DOHH2 (cell line): ENCODE data around the gene CRAMP1.

ENCODE experiments used
- H3F3A ChIP-seq: fragments of 200-600 bp; sonication (generic), shearing (Covaris generic); 2 replicates; pipeline ENCODE4 v1.6.0; 2016; ENCODE audit warnings: antibody characterized with exemption, mild to moderate bottlenecking; ENCODE audit not compliant: control insufficient read depth, insufficient read depth
- H3K27ac ChIP-seq: fragments of 200-600 bp; sonication (generic); 2 replicates; pipeline ENCODE4 v1.5.1; 2014; ENCODE audit warnings: low read depth, mild to moderate bottlenecking, low read length, moderate library complexity
- H3K27me3 ChIP-seq: fragments of 200-600 bp; sonication (generic); 2 replicates; pipeline ENCODE4 v1.6.1; 2014; ENCODE audit warnings: mild to moderate bottlenecking, low read length, mixed read lengths; ENCODE audit not compliant: control insufficient read depth
- H3K36me3 ChIP-seq: fragments of 200-600 bp; sonication (generic); 2 replicates; pipeline ENCODE4 v1.6.1; 2014; ENCODE audit warnings: mild to moderate bottlenecking, low read length, moderate library complexity, mixed read lengths; ENCODE audit not compliant: control insufficient read depth
- H3K4me1 ChIP-seq: fragments of 200-600 bp; sonication (generic); 2 replicates; pipeline ENCODE4 v1.6.1; 2014; ENCODE audit warnings: mild to moderate bottlenecking, low read length, mixed read lengths; ENCODE audit not compliant: control insufficient read depth
- H3K4me2 ChIP-seq: fragments of 200-600 bp; sonication (generic); 2 replicates; pipeline ENCODE4 v1.6.0; 2014; ENCODE audit warnings: mild to moderate bottlenecking, low read length, moderate library complexity
- H3K4me3 ChIP-seq: fragments of 200-600 bp; sonication (generic); 2 replicates; pipeline ENCODE4 v1.5.1; 2014; ENCODE audit warnings: mild to moderate bottlenecking, low read length, mixed read lengths
- H3K79me2 ChIP-seq: fragments of 200-600 bp; sonication (generic); 2 replicates; pipeline ENCODE4 v1.6.1; 2014; ENCODE audit warnings: mild to moderate bottlenecking, low read length, mixed read lengths; ENCODE audit not compliant: control insufficient read depth
- H3K9me2 ChIP-seq: fragments of 200-600 bp; sonication (generic); replicated peaks from 2 replicates; pipeline ENCODE4 v1.6.1; 2014; ENCODE audit warnings: mild to moderate bottlenecking, low read length, mixed read lengths; ENCODE audit not compliant: control insufficient read depth
- H3K9me3 ChIP-seq: fragments of 200-600 bp; sonication (generic); 2 replicates; pipeline ENCODE4 v1.6.1; 2014; ENCODE audit warnings: antibody characterized with exemption, low read length, mixed read lengths; ENCODE audit not compliant: control insufficient read depth, insufficient read depth
- H4K20me1 ChIP-seq: fragments of 200-600 bp; sonication (generic); 2 replicates; pipeline ENCODE4 v1.6.0; 2014; ENCODE audit warnings: low read depth, mild to moderate bottlenecking, antibody characterized with exemption, low read length, moderate library complexity; ENCODE audit not compliant: control insufficient read depth, insufficient read depth
- CTCF ChIP-seq: fragments of 200-600 bp; sonication (generic); IDR thresholded peaks from one replicate; pipeline ENCODE4 v1.5.1; 2014; ENCODE audit warnings: antibody characterized with exemption, mild to moderate bottlenecking, low read depth, low read length; ENCODE audit not compliant: poor library complexity, severe bottlenecking
- EZH2phosphoT487 ChIP-seq: fragments of 200-600 bp; sonication (generic); IDR thresholded peaks from 2 replicates; pipeline ENCODE4 v1.6.1; 2017; ENCODE audit warnings: borderline replicate concordance, mild to moderate bottlenecking, antibody characterized with exemption, low read length, moderate library complexity, mixed read lengths

The CRAMP1 gene

GRCh38 chr16:1610899-1611632 lies 1.1 kb upstream of the CRAMP1 start:
- Histone ChIP-seq H3K79me2 (peaks cover 34% of the 10 kb centered on the region), H3K4me3 (peak overlapping the region; percentile 78), H3K9me3 (no peaks in the 10 kb centered on the region), H3K4me2 (peak overlapping the region; percentile 79), H3K27ac (peak overlapping the region; percentile 71), H3K4me1 (peaks cover 31% of the 10 kb centered on the region), H3K27me3 (no peaks in the 10 kb centered on the region), H4K20me1 (no peaks in the 10 kb centered on the region), H3K9me2 (no peaks in the 10 kb centered on the region), H3K36me3 (peaks cover 17% of the 10 kb centered on the region), H3F3A (peaks cover 11% of the 10 kb centered on the region)
- TF ChIP-seq CTCF = no peak
- no peak for TF ChIP-seq EZH2phosphoT487

GRCh38 chr16:1613211-1613622 lies 1.1 kb downstream of the CRAMP1 start:
- peaks cover 34% of the 10 kb centered on the region for H3K4me1 ChIP-seq
- H3F3A ChIP-seq = peaks cover 11% of the 10 kb centered on the region
- H3K4me2 ChIP-seq = peak overlapping the region; percentile 71
- H4K20me1 ChIP-seq = no peaks in the 10 kb centered on the region
- TF ChIP-seq EZH2phosphoT487 = no peak
- TF ChIP-seq CTCF = no peak
- no peaks in the 10 kb centered on the region for H3K9me2 ChIP-seq
- H3K27me3 ChIP-seq = no peaks in the 10 kb centered on the region
- H3K79me2 ChIP-seq = peaks cover 54% of the 10 kb centered on the region
- H3K4me3 ChIP-seq = peak overlapping the region; percentile 96
- peak overlapping the region; percentile 40 for H3K27ac ChIP-seq
- no peaks in the 10 kb centered on the region for H3K9me3 ChIP-seq
- peaks cover 29% of the 10 kb centered on the region for H3K36me3 ChIP-seq

- H4K20me1 ChIP-seq = no peaks in the 10 kb centered on the region
- peaks cover 61% of the 10 kb centered on the region for H3K79me2 ChIP-seq
- peak overlapping the region; percentile 40 for H3K27ac ChIP-seq
- H3K36me3 ChIP-seq = peaks cover 34% of the 10 kb centered on the region
- no peak for TF ChIP-seq EZH2phosphoT487
- no peaks in the 10 kb centered on the region for H3K9me2 ChIP-seq
- H3K4me2 ChIP-seq = peak overlapping the region; percentile 71
- peaks cover 11% of the 10 kb centered on the region for H3F3A ChIP-seq
- H3K4me1 ChIP-seq = peaks cover 34% of the 10 kb centered on the region
- no peaks in the 10 kb centered on the region for H3K27me3 ChIP-seq
- no peaks in the 10 kb centered on the region for H3K9me3 ChIP-seq
- H3K4me3 ChIP-seq = peak overlapping the region; percentile 96
Measured at GRCh38 chr16:1613728-1614455, 1.7 kb downstream of the CRAMP1 start.
